HepG2 (cell line): ENCODE measurements around the gene CDH23. TPM values are rescaled to one million over a fixed set of nuclear protein-coding genes. Genes with fewer than 3 reads are reported as not detected.

ENCODE experiments used
- ATAC-seq: fragments of 200-7000 bp; cut with Tn5 transposase; 3 replicates; pipeline ENCODE4 v1.9.1; 2020; ENCODE audit warnings: mild to moderate bottlenecking, moderate library complexity
- BruUV-seq: library from RNA; stranded (reverse); fragments of 400-500 nt; replicated peaks from 2 replicates; lab custom pipeline; 2021; lab: Mats Ljungman, UMichigan
- CTCF ChIA-PET: fragments of 300-600 bp; formaldehyde crosslinking; extraction: SDS; loops from one replicate; lab custom pipeline; 2021; ENCODE audit warnings: low total read pairs, inconsistent platforms, low intra/inter-chr PET ratio; lab: Yijun Ruan, JAX
- POLR2A ChIA-PET: fragments of 350-600 bp; sonication (Branson Sonifier 250); formaldehyde crosslinking; loops from one replicate; lab custom pipeline; 2020; ENCODE audit warnings: antibody characterized with exemption, inconsistent platforms; lab: Yijun Ruan, JAX
- DNase-seq: peaks from one replicate; pipeline ENCODE4 v3.0.0-alpha.2; 2015; ENCODE audit warnings: low spot score
- FAIRE-seq: peaks from 3 replicates; lab custom pipeline; 2011; peaks lifted over from hg19 to GRCh38; lab: Jason Lieb, UNC
- H2AFZ ChIP-seq: one replicate; pipeline ENCODE4 v1.6.1; 2011; ENCODE audit warnings: low read length, inconsistent platforms
- H3K27ac ChIP-seq: fragments of 300-600 bp; 3 replicates; pipeline ENCODE4 v1.8.0; 2011; ENCODE audit warnings: mixed run types, mild to moderate bottlenecking, mixed read lengths, low read length, inconsistent platforms; ENCODE audit not compliant: insufficient read depth; ENCODE audit errors: extremely low read length
- H3K27me3 ChIP-seq, 2 experiments: fragments of 200-600 bp in 1 of 2; 2 replicates in 1 of 2; 3 replicates in 1 of 2; pipeline versions ENCODE4 v1.6.0 to v1.8.0; 2011; ENCODE audit warnings: low read length in 2 of 2, mild to moderate bottlenecking in 2 of 2, moderate library complexity in 2 of 2, inconsistent platforms in 1 of 2; ENCODE audit not compliant: insufficient read depth in 2 of 2, control insufficient read depth in 1 of 2
- H3K36me3 ChIP-seq, 2 experiments: fragments of 200-600 bp in 1 of 2; replicated peaks in 1 of 2; 2 replicates in 1 of 2; 3 replicates in 1 of 2; pipeline versions ENCODE4 v1.5.1 to v1.8.0; 2011; ENCODE audit warnings: low read length in 2 of 2, inconsistent platforms in 1 of 2; ENCODE audit not compliant: insufficient read depth in 2 of 2, control insufficient read depth in 1 of 2
- H3K4me1 ChIP-seq: 2 replicates; pipeline ENCODE4 v1.5.1; 2012; ENCODE audit warnings: low read length, inconsistent platforms; ENCODE audit not compliant: insufficient read depth
- H3K4me2 ChIP-seq: 2 replicates; pipeline ENCODE4 v1.6.0; 2011; ENCODE audit warnings: low read depth, low read length, inconsistent platforms
- H3K4me3 ChIP-seq, 3 experiments: fragments of 200-600 bp in 1 of 3; sonication (generic), shearing (Covaris generic) in 1 of 3; replicated peaks in 1 of 3; 2 replicates each; pipeline ENCODE4 v1.5.1; 2011 to 2016; ENCODE audit warnings: low read length in 3 of 3, inconsistent platforms in 2 of 3, low read depth in 2 of 3, mild to moderate bottlenecking in 2 of 3, control low read depth in 1 of 3, mixed read lengths in 1 of 3; ENCODE audit not compliant: insufficient read depth in 1 of 3
- H3K79me2 ChIP-seq: one replicate; pipeline ENCODE4 v1.6.1; 2011; ENCODE audit warnings: low read length, inconsistent platforms; ENCODE audit not compliant: insufficient read depth
- H3K9ac ChIP-seq: 2 replicates; pipeline ENCODE4 v1.6.0; 2011; ENCODE audit warnings: mild to moderate bottlenecking, low read depth, low read length, inconsistent platforms; ENCODE audit not compliant: insufficient read depth
- H3K9me3 ChIP-seq: 2 replicates; pipeline ENCODE4 v1.5.1; 2012; ENCODE audit warnings: mild to moderate bottlenecking, low read length
- H4K20me1 ChIP-seq: 2 replicates; pipeline ENCODE4 v1.6.0; 2011; ENCODE audit warnings: inconsistent platforms, mild to moderate bottlenecking, low read length, moderate library complexity; ENCODE audit not compliant: insufficient read depth
- BRD4 ChIP-seq: sonication (generic); formaldehyde crosslinking; IDR thresholded peaks from 2 replicates; pipeline ENCODE4 v1.4.0; 2020; ENCODE audit warnings: missing genetic modification reagents
- GPN1 ChIP-seq: sonication (generic); formaldehyde crosslinking; IDR thresholded peaks from 2 replicates; pipeline ENCODE4 v1.5.1; 2020; ENCODE audit warnings: missing genetic modification reagents, borderline replicate concordance
- HNF4A ChIP-seq: sonication (generic); formaldehyde crosslinking; IDR thresholded peaks from 2 replicates; pipeline ENCODE4 v1.4.0; 2020; ENCODE audit warnings: missing genetic modification reagents
- ISL2 ChIP-seq: sonication (generic); formaldehyde crosslinking; IDR thresholded peaks from 2 replicates; pipeline ENCODE4 v1.5.0; 2020; ENCODE audit warnings: missing genetic modification reagents
- JARID2 ChIP-seq: sonication (generic); formaldehyde crosslinking; IDR thresholded peaks from 2 replicates; pipeline ENCODE4 v1.8.1; 2023; ENCODE audit warnings: missing genetic modification reagents, inconsistent platforms; ENCODE audit not compliant: insufficient replicate concordance
- KLF12 ChIP-seq: sonication (generic); formaldehyde crosslinking; IDR thresholded peaks from 2 replicates; pipeline ENCODE4 v1.4.0; 2020; ENCODE audit warnings: missing genetic modification reagents, borderline replicate concordance
- NCOR1 ChIP-seq: fragments of 200-600 bp; sonication (generic); IDR thresholded peaks from 2 replicates; pipeline ENCODE4 v1.7.0; 2017; ENCODE audit warnings: antibody characterized with exemption, low read length, borderline replicate concordance
- SNRNP70 ChIP-seq: fragments of 200-400 bp; formaldehyde crosslinking; IDR thresholded peaks from 2 replicates; pipeline ENCODE4 v1.6.1; 2017; ENCODE audit warnings: mild to moderate bottlenecking, low read depth, low read length, moderate library complexity
- SP5 ChIP-seq: IDR thresholded peaks from 2 replicates; pipeline ENCODE4 v1.6.1; 2016; ENCODE audit warnings: low read depth, borderline replicate concordance
- SYNCRIP ChIP-seq: fragments of 200-400 bp; formaldehyde crosslinking; IDR thresholded peaks from 2 replicates; pipeline ENCODE4 v1.6.1; 2018; ENCODE audit warnings: mild to moderate bottlenecking, low read depth, low read length; ENCODE audit not compliant: insufficient read depth
- TBL1XR1 ChIP-seq: fragments of 150-350 bp; IDR thresholded peaks from 2 replicates; pipeline ENCODE4 v1.6.1; 2014; ENCODE audit warnings: borderline replicate concordance, low read length; ENCODE audit not compliant: partially characterized antibody
- ZFP82 ChIP-seq: sonication (generic); formaldehyde crosslinking; IDR thresholded peaks from 2 replicates; pipeline ENCODE4 v1.5.1; 2020; ENCODE audit warnings: mild to moderate bottlenecking, missing genetic modification reagents, borderline replicate concordance
- ZNF549 ChIP-seq: sonication (generic); formaldehyde crosslinking; IDR thresholded peaks from 2 replicates; pipeline ENCODE4 v1.5.0; 2020; ENCODE audit warnings: missing genetic modification reagents
- ZNF724P ChIP-seq: sonication (generic); formaldehyde crosslinking; IDR thresholded peaks from 2 replicates; pipeline ENCODE4 v1.8.0; 2022; ENCODE audit warnings: missing genetic modification reagents, borderline replicate concordance
- ZNF761 ChIP-seq: sonication (generic); formaldehyde crosslinking; conservative IDR thresholded peaks from 2 replicates; pipeline ENCODE4 v1.4.0; 2020; ENCODE audit warnings: mild to moderate bottlenecking, missing genetic modification reagents
- WGBS: methylation state at CpG from one replicate; pipeline ENCODE4 v1.1.6; 2017; ENCODE audit warnings: low lambda C conversion rate; 5-methylcytosine and 5-hydroxymethylcytosine counted together
- in situ Hi-C: cut with HindIII; loops from 2 replicates; pipeline ENCODE4 v1.10.0; 2017; ENCODE audit warnings: low pct_unique_long_range_greater_than_20kb; ENCODE audit not compliant: extremely low pct_ligation_motif_present
- intact Hi-C: fragments of 100-400 bp; cut with micrococcal nuclease; formaldehyde crosslinking; loops from one replicate; pipeline ENCODE4 v1.10.0; 2022; ENCODE audit not compliant: unreplicated experiment
- polyA plus RNA-seq, 8 experiments: library from polyadenylated mRNA; depleted of rRNA in 3 of 8; stranded (reverse) in 7 of 8; unstranded in 1 of 8; fragments of >200 nt; fragmentation: Illumina TruSeq in 4 of 8; extraction: Trizol in 4 of 8; gene quantifications; 2 replicates each; pipeline versions ENCODE4 v1.2.1 to v1.2.3, GENCODE V29; 2011 to 2016; ENCODE audit warnings: low read depth in 4 of 8, missing spikeins in 1 of 8, mixed read lengths in 1 of 8; ENCODE audit not compliant: insufficient read depth in 1 of 8
- total RNA-seq, 5 experiments: library from RNA; depleted of rRNA; stranded (reverse); fragments of >200 nt; fragmentation: Illumina TruSeq; extraction: Trizol; gene quantifications; 2 replicates each; pipeline ENCODE4 v1.2.3, GENCODE V29; 2016; ENCODE audit warnings: low read depth in 1 of 5
- TF ChIP-seq, protein P1 (sequence below): sonication (generic); formaldehyde crosslinking; IDR thresholded peaks from 2 replicates; pipeline ENCODE4 v1.4.0; 2020; ENCODE audit warnings: mild to moderate bottlenecking, missing genetic modification reagents
- TF ChIP-seq, protein P2 (sequence below): sonication (generic); formaldehyde crosslinking; IDR thresholded peaks from 2 replicates; pipeline ENCODE4 v1.5.1; 2020; ENCODE audit warnings: mild to moderate bottlenecking, missing genetic modification reagents
- TF ChIP-seq, protein P3 (sequence below): sonication (generic); formaldehyde crosslinking; IDR thresholded peaks from 2 replicates; pipeline ENCODE4 v1.4.0; 2020; ENCODE audit warnings: missing genetic modification reagents
- TF ChIP-seq, protein P4 (sequence below): sonication (generic); formaldehyde crosslinking; IDR thresholded peaks from 2 replicates; pipeline ENCODE4 v1.5.1; 2020; ENCODE audit warnings: missing genetic modification reagents, mild to moderate bottlenecking, borderline replicate concordance
- TF ChIP-seq, protein P5 (sequence below): IDR thresholded peaks from 2 replicates; pipeline ENCODE4 v1.6.1; 2018; ENCODE audit warnings: missing genetic modification reagents

CDH23 gene
- total and polyA plus RNA-seq, 2 of the 13 experiments (the other 11 are each of a cell fraction or from before 2014, with no cell fraction given): 0.13 TPM; not detected in 1

DNA sequence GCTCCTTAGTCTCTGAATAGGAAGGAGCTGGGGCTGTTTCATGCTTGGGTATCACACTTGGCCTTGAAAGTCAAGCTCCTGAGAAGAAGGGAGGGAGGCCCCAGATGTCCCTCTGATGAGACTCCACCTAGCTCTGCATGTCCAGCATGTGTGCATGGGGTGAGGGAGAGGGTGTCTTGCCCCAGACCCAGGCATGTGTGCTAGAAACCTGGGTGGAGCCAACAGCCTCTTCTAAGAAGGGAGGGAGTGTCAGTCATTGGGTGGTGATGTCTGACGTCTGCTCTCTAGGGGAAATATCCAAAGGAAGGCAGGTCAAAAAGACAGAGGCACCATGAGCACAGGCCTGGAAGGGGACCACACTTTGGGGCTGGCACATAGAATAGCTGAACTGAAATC is 159.0 kb downstream of the CDH23 start:
- Histone ChIP-seq H4K20me1 (no peaks in the 10 kb centered on the region), H3K79me2 (no peaks in the 10 kb centered on the region), H3K9me3 (no peaks in the 10 kb centered on the region), H3K4me3 (no peak overlapping the region), H3K9ac (no peak overlapping the region), H3K27ac (no peak overlapping the region), H2AFZ (no peak overlapping the region), H3K4me2 (no peak overlapping the region), H3K27me3 (peaks cover 2 to 17% of the 10 kb centered on the region in 2 experiments; a peak in 2 of 5 replicates), H3K4me1 (no peaks in the 10 kb centered on the region), H3K36me3 (no peaks in the 10 kb centered on the region)
- DNase-seq: no peak
- no peak for TF ChIP-seq JARID2 (CRISPR knock-in tag)
- TF ChIP-seq, protein P1, sequence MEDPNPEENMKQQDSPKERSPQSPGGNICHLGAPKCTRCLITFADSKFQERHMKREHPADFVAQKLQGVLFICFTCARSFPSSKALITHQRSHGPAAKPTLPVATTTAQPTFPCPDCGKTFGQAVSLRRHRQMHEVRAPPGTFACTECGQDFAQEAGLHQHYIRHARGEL (CRISPR knock-in tag): no peak
- no peak for TF ChIP-seq ZNF724P (CRISPR knock-in tag)
- no peak for TF ChIP-seq SNRNP70
- TF ChIP-seq GPN1 (CRISPR knock-in tag): no peak
- no peak for TF ChIP-seq SYNCRIP
- no peak for TF ChIP-seq TBL1XR1
- TF ChIP-seq, protein P2, sequence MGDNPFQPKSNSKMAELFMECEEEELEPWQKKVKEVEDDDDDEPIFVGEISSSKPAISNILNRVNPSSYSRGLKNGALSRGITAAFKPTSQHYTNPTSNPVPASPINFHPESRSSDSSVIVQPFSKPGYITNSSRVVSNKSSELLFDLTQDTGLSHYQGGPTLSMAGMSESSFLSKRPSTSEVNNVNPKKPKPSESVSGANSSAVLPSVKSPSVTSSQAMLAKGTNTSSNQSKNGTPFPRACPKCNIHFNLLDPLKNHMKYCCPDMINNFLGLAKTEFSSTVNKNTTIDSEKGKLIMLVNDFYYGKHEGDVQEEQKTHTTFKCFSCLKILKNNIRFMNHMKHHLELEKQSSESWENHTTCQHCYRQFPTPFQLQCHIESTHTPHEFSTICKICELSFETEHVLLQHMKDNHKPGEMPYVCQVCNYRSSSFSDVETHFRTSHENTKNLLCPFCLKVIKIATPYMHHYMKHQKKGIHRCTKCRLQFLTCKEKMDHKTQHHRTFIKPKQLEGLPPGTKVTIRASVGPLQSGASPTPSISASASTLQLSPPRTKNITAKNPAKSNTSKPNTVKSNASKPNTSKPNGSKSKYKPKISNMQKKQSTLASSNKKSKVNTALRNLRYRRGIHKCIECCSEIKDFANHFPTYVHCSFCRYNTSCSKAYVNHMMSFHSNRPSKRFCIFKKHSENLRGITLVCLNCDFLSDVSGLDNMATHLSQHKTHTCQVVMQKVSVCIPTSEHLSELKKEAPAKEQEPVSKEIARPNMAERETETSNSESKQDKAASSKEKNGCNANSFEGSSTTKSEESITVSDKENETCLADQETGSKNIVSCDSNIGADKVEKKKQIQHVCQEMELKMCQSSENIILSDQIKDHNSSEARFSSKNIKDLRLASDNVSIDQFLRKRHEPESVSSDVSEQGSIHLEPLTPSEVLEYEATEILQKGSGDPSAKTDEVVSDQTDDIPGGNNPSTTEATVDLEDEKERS (CRISPR knock-in tag): no peak
- TF ChIP-seq KLF12 (CRISPR knock-in tag): no peak
- TF ChIP-seq, protein P3, sequence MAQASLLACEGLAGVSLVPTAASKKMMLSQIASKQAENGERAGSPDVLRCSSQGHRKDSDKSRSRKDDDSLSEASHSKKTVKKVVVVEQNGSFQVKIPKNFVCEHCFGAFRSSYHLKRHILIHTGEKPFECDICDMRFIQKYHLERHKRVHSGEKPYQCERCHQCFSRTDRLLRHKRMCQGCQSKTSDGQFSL (CRISPR knock-in tag): no peak
- no peak for TF ChIP-seq ISL2 (CRISPR knock-in tag)
- TF ChIP-seq, protein P4, sequence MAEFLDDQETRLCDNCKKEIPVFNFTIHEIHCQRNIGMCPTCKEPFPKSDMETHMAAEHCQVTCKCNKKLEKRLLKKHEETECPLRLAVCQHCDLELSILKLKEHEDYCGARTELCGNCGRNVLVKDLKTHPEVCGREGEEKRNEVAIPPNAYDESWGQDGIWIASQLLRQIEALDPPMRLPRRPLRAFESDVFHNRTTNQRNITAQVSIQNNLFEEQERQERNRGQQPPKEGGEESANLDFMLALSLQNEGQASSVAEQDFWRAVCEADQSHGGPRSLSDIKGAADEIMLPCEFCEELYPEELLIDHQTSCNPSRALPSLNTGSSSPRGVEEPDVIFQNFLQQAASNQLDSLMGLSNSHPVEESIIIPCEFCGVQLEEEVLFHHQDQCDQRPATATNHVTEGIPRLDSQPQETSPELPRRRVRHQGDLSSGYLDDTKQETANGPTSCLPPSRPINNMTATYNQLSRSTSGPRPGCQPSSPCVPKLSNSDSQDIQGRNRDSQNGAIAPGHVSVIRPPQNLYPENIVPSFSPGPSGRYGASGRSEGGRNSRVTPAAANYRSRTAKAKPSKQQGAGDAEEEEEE (CRISPR knock-in tag): no peak
- TF ChIP-seq HNF4A: no peak
- no peak for TF ChIP-seq ZNF761 (CRISPR knock-in tag)
- TF ChIP-seq, protein P5, sequence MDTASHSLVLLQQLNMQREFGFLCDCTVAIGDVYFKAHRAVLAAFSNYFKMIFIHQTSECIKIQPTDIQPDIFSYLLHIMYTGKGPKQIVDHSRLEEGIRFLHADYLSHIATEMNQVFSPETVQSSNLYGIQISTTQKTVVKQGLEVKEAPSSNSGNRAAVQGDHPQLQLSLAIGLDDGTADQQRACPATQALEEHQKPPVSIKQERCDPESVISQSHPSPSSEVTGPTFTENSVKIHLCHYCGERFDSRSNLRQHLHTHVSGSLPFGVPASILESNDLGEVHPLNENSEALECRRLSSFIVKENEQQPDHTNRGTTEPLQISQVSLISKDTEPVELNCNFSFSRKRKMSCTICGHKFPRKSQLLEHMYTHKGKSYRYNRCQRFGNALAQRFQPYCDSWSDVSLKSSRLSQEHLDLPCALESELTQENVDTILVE (CRISPR knock-in tag): no peak
- no peak for TF ChIP-seq ZNF549 (CRISPR knock-in tag)
- TF ChIP-seq ZFP82 (CRISPR knock-in tag): no peak
- TF ChIP-seq SP5 (CRISPR knock-in tag): no peak
- TF ChIP-seq NCOR1: no peak
- no peak for TF ChIP-seq BRD4 (CRISPR knock-in tag)
- intact Hi-C loops (no loop called here), in situ Hi-C loops (no loop called here)
- BruUV-seq: no TSS peak
- no peak for ATAC-seq
- WGBS: 0% methylated on average over 1 of the region's 1 CpG
- no peak for FAIRE-seq
- CTCF ChIA-PET: no interaction called here
- POLR2A ChIA-PET: no interaction called here
